ENCODE measurements around the gene C4orf50. TPM values are rescaled to one million over a fixed set of nuclear protein-coding genes. Genes with fewer than 3 reads are reported as not detected.

C4orf50 gene
- total and polyA plus RNA-seq, 4 donors = under 0.01 to 0.17 TPM; not detected in 2

GRCh38 chr4:5881340-5881739 is 136.9 kb downstream of the C4orf50 start:
- no peak overlapping the region for H3K4me3 ChIP-seq (ENCODE audit: low read depth in 1 of 3, low read length in 3 of 3)
- H3K36me3 ChIP-seq (ENCODE audit: control insufficient read depth in 4 of 4, insufficient read depth in 3 of 4, low read depth in 1 of 4, low read length in 3 of 4) = no peaks in the 10 kb centered on the region
- peaks cover 0 to 8% (median 4%) of the 10 kb centered on the region in 4 donors for H3K27me3 ChIP-seq (ENCODE audit: control insufficient read depth in 4 of 4, insufficient read depth in 4 of 4, low read length in 3 of 4)
- H3K9ac ChIP-seq (ENCODE audit: low read depth in 1 of 2, low read length in 2 of 2) = no peak overlapping the region
- no peak for DNase-seq (ENCODE audit: low spot score)
- no peak for TF ChIP-seq GABPA (IDR thresholded peaks at IDR 0.05 in 1 of 2, conservative IDR thresholded peaks at IDR 0.05 in 1 of 2)
- TF ChIP-seq REST (IDR thresholded peaks at IDR 0.05) = peak; percentile 93
- WGBS = 28% methylated on average over 4 of the region's 4 CpGs
- H3K27ac ChIP-seq (ENCODE audit: low read depth in 1 of 2, low read length in 2 of 2) = no peak overlapping the region
- H3K9me3 ChIP-seq (ENCODE audit: control insufficient read depth in 4 of 4, low read length in 3 of 4) = no peaks in the 10 kb centered on the region
- H3K4me1 ChIP-seq (ENCODE audit: control insufficient read depth in 4 of 4, insufficient read depth in 4 of 4, low read length in 3 of 4) = no peaks in the 10 kb centered on the region

GRCh38 chr4:5878359-5878758 is 139.9 kb downstream of the C4orf50 start:
- H3K4me3 ChIP-seq (ENCODE audit: low read depth in 1 of 3, low read length in 3 of 3) = no peak overlapping the region
- H3K9me3 ChIP-seq (ENCODE audit: control insufficient read depth in 4 of 4, low read length in 3 of 4) = peaks cover 0 to 2% (median 0%) of the 10 kb centered on the region in 4 donors
- DNase-seq (ENCODE audit: low spot score) = no peak
- no peaks in the 10 kb centered on the region for H3K36me3 ChIP-seq (ENCODE audit: control insufficient read depth in 4 of 4, insufficient read depth in 3 of 4, low read depth in 1 of 4, low read length in 3 of 4)
- 75% methylated on average over 6 of the region's 6 CpGs for WGBS
- H3K4me1 ChIP-seq (ENCODE audit: control insufficient read depth in 4 of 4, insufficient read depth in 4 of 4, low read length in 3 of 4) = no peaks in the 10 kb centered on the region
- TF ChIP-seq JUND (IDR thresholded peaks at IDR 0.05) = no peak
- TF ChIP-seq MAX (IDR thresholded peaks at IDR 0.05) = no peak
- TF ChIP-seq RAD21 (IDR thresholded peaks at IDR 0.05) = no peak
- no peak for TF ChIP-seq EGR1 (IDR thresholded peaks at IDR 0.05; ENCODE audit: low read depth in 2 of 2)
- no peak for TF ChIP-seq HNF4G (IDR thresholded peaks at IDR 0.05)
- TF ChIP-seq HNF4A (conservative IDR thresholded peaks at IDR 0.05) = no peak
- no peak for TF ChIP-seq NR2F2 (IDR thresholded peaks at IDR 0.05)
- no peak for TF ChIP-seq FOXA1 (IDR thresholded peaks at IDR 0.05)
- TF ChIP-seq SP1 (IDR thresholded peaks at IDR 0.05) = no peak
- TF ChIP-seq ATF3 (IDR thresholded peaks at IDR 0.05) = no peak
- no peak for TF ChIP-seq FOXA2 (IDR thresholded peaks at IDR 0.05)
- no peak for TF ChIP-seq YY1 (IDR thresholded peaks at IDR 0.05)
- no peak for TF ChIP-seq CTCF (IDR thresholded peaks at IDR 0.05; ENCODE audit: low read depth, low read length, missing input control)
- no peak for TF ChIP-seq RXRA (IDR thresholded peaks at IDR 0.05)
- TF ChIP-seq ZBTB33 (IDR thresholded peaks at IDR 0.05) = no peak
- no peak for TF ChIP-seq GABPA (IDR thresholded peaks at IDR 0.05 in 1 of 2, conservative IDR thresholded peaks at IDR 0.05 in 1 of 2)
- H3K27me3 ChIP-seq (ENCODE audit: control insufficient read depth in 4 of 4, insufficient read depth in 4 of 4, low read length in 3 of 4) = peaks cover 0 to 12% (median 5%) of the 10 kb centered on the region in 4 donors
- no peak overlapping the region for H3K9ac ChIP-seq (ENCODE audit: low read depth in 1 of 2, low read length in 2 of 2)
- no peak overlapping the region for H3K27ac ChIP-seq (ENCODE audit: low read depth in 1 of 2, low read length in 2 of 2)
